Ovary (tissue), 3 donors: ENCODE data around the gene PTPRCAP.

Source experiments
- POLR2A ChIP-seq: fragments of 450-650 bp; IDR thresholded peaks from one replicate; pipeline ENCODE4 v1.6.1; 2017; ENCODE audit warnings: antibody characterized with exemption, mild to moderate bottlenecking, moderate library complexity
- TF ChIP-seq, protein P1 (sequence below), 3 donors: fragments of 450-650 bp in 2 of 3; fragments of 200-600 bp in 1 of 3; IDR thresholded peaks; one replicate each; pipeline versions ENCODE4 v1.5.1 to v1.8.0; 2016 to 2022; ENCODE audit warnings: antibody characterized with exemption in 3 of 3, mild to moderate bottlenecking in 1 of 3
- donor health status: DM: no; HTN: no; CAD: no.

DNA sequence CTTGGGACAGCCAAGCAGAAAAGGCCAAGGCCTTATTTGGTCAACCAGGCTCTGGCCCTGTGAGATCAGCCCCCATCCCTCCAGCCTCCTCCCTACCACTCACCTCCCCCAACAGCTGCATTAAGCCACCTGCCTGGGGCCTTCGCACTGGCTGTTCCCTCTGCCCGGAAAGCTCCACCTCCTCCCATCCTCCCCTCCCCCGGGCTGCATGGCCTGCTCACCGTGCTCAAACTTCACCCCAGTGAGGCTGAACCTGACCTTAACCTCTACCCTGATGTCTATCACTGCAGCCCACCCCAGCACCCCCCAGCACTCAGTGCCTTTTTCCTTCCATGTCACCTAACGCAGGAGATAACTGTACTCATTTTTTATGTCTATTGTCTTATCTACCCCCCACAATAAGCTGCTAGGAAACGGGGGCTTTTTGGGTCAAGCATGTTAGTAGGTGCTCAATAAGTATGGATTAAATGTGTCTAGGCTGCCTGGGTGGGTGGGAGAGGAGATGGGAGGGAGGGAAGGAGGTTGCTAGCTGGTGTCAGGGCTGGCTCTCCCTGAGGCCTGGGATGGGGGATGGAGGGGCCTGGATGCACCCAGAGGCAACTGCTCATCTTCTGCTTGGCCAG, 912 bp downstream of the PTPRCAP start:
- TF ChIP-seq, protein P1, sequence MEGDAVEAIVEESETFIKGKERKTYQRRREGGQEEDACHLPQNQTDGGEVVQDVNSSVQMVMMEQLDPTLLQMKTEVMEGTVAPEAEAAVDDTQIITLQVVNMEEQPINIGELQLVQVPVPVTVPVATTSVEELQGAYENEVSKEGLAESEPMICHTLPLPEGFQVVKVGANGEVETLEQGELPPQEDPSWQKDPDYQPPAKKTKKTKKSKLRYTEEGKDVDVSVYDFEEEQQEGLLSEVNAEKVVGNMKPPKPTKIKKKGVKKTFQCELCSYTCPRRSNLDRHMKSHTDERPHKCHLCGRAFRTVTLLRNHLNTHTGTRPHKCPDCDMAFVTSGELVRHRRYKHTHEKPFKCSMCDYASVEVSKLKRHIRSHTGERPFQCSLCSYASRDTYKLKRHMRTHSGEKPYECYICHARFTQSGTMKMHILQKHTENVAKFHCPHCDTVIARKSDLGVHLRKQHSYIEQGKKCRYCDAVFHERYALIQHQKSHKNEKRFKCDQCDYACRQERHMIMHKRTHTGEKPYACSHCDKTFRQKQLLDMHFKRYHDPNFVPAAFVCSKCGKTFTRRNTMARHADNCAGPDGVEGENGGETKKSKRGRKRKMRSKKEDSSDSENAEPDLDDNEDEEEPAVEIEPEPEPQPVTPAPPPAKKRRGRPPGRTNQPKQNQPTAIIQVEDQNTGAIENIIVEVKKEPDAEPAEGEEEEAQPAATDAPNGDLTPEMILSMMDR (IDR thresholded peaks at IDR 0.05) = no peak
- no peak for TF ChIP-seq POLR2A
